HG03575 (cell line): ENCODE data around the gene LAYN.
A peak's percentile ranks its signal among the peaks of the same experiment; 100 is the strongest.

Experiments
- ATAC-seq: cut with Tn5 transposase; IDR thresholded peaks from one replicate; pipeline ENCODE4 v1.9.1; 2021; ENCODE audit not compliant: unreplicated experiment, insufficient number of reproducible peaks, low FRiP score; ENCODE audit errors: extremely low read depth

Gene LAYN

GRCh38 chr11:111582881-111583280 lies 42.4 kb downstream of the LAYN start:
- no peak for ATAC-seq

- no peak for ATAC-seq
These were observed 44.9 kb downstream of the LAYN start for GRCh38 chr11:111585371-111585770.

GRCh38 chr11:111586388-111586831 lies 45.9 kb downstream of the LAYN start:
- no peak for ATAC-seq

GRCh38 chr11:111589114-111589513 lies 48.6 kb downstream of the LAYN start:
- no peak for ATAC-seq

- ATAC-seq, result no peak
These were observed 49.5 kb downstream of the LAYN start for GRCh38 chr11:111589886-111590499.

- no peak for ATAC-seq
These were observed 50.9 kb downstream of the LAYN start for GRCh38 chr11:111591187-111591960.

GRCh38 chr11:111592491-111592890 lies 52.0 kb downstream of the LAYN start:
- no peak for ATAC-seq

GRCh38 chr11:111596319-111596718 lies 55.8 kb downstream of the LAYN start:
- no peak for ATAC-seq

- ATAC-seq, result no peak
These were observed 57.6 kb downstream of the LAYN start for GRCh38 chr11:111598148-111598547.

- no peak for ATAC-seq
These were observed 58.0 kb downstream of the LAYN start for GRCh38 chr11:111598559-111598958.

GRCh38 chr11:111601636-111601978 lies 61.1 kb downstream of the LAYN start:
- ATAC-seq, result peak; percentile 2

- peak; percentile 59 for ATAC-seq
These were observed 61.7 kb downstream of the LAYN start, which contains the start of gene SIK2 for GRCh38 chr11:111601979-111602864. Gene SIK2 (plus strand): TSS chr11:111602449. CDS start chr11:111602564, 115 bp downstream.

GRCh38 chr11:111602865-111603610 lies 62.5 kb downstream of the LAYN start:
- ATAC-seq, result no peak

- no peak for ATAC-seq
These were observed 63.2 kb downstream of the LAYN start for GRCh38 chr11:111603611-111604130.

- ATAC-seq, result no peak
These were observed 64.0 kb downstream of the LAYN start for GRCh38 chr11:111604392-111605009.

- no peak for ATAC-seq
These were observed 65.2 kb downstream of the LAYN start for GRCh38 chr11:111605681-111606080.

GRCh38 chr11:111606986-111607385 lies 66.5 kb downstream of the LAYN start:
- no peak for ATAC-seq

GRCh38 chr11:111607751-111608150 lies 67.2 kb downstream of the LAYN start:
- ATAC-seq, result no peak
